ENCODE measurements around the gene BLID. TPM values are rescaled to one million over a fixed set of nuclear protein-coding genes. Genes with fewer than 3 reads are reported as not detected.

The BLID gene
- total and polyA plus RNA-seq, 2 of the 8 experiments (the other 6 are each of a cell fraction or from before 2014, with no cell fraction given): not detected

DNA sequence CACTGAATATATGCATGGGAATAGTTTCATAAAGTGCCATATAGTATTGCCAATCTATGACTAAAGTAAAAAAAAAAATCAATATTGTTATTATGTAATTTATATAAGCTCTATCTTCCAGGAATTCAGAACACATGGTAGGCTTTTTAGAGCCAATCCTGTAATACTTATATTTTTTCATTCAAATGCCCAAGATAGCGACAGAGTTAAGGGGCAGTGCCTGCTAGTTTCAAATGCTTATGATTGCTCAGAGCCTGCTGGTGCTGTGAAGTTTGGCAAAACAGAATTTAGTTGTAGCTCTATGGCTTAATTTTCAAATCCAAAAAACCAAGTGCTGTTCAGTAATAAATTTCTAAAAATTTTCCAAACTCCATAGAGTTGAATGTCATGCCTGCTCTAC is 39.0 kb upstream of the BLID start:
- H3K79me2 ChIP-seq (ENCODE audit: control insufficient read depth in 1 of 2, insufficient read depth in 2 of 2, low read length in 2 of 2): no peaks in the 10 kb centered on the region
- H3K79me1 ChIP-seq (ENCODE audit: low read depth, low read length): no peaks in the 10 kb centered on the region
- no peak for TF ChIP-seq ASH2L (IDR thresholded peaks at IDR 0.05; ENCODE audit: low read length)
- TF ChIP-seq CEBPB (IDR thresholded peaks at IDR 0.05; ENCODE audit: low read depth, low read length): no peak
- no peak for TF ChIP-seq NRF1 (IDR thresholded peaks at IDR 0.05; ENCODE audit: low read depth, low read length)
- TF ChIP-seq, protein P1, sequence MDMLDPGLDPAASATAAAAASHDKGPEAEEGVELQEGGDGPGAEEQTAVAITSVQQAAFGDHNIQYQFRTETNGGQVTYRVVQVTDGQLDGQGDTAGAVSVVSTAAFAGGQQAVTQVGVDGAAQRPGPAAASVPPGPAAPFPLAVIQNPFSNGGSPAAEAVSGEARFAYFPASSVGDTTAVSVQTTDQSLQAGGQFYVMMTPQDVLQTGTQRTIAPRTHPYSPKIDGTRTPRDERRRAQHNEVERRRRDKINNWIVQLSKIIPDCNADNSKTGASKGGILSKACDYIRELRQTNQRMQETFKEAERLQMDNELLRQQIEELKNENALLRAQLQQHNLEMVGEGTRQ (IDR thresholded peaks at IDR 0.05; ENCODE audit: low read length): no peak
- no peak for TF ChIP-seq RBBP5 (IDR thresholded peaks at IDR 0.05; ENCODE audit: borderline replicate concordance, low read depth, low read length)
- TF ChIP-seq GABPA (IDR thresholded peaks at IDR 0.05; ENCODE audit: borderline replicate concordance, insufficient read depth, low read length): no peak
- no peak for TF ChIP-seq EGR1 (IDR thresholded peaks at IDR 0.05; ENCODE audit: borderline replicate concordance, low read depth, low read length)
- TF ChIP-seq, protein P2, sequence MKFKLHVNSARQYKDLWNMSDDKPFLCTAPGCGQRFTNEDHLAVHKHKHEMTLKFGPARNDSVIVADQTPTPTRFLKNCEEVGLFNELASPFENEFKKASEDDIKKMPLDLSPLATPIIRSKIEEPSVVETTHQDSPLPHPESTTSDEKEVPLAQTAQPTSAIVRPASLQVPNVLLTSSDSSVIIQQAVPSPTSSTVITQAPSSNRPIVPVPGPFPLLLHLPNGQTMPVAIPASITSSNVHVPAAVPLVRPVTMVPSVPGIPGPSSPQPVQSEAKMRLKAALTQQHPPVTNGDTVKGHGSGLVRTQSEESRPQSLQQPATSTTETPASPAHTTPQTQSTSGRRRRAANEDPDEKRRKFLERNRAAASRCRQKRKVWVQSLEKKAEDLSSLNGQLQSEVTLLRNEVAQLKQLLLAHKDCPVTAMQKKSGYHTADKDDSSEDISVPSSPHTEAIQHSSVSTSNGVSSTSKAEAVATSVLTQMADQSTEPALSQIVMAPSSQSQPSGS (IDR thresholded peaks at IDR 0.05; ENCODE audit: low read length): no peak

More for the DNA sequence above, 39.0 kb upstream of the BLID start:
- Histone ChIP-seq H2BK20ac (ENCODE audit: low read length) (no peak overlapping the region), H3K4me1 (replicated peaks in 1 of 4; ENCODE audit: control insufficient read depth in 3 of 4, insufficient read depth in 4 of 4, low read length in 3 of 4) (peaks cover 0 to 7% (median 4%) of the 10 kb centered on the region in 4 experiments; a peak in 4 of 7 replicates), H3K4me2 (ENCODE audit: insufficient read depth in 1 of 2, low read depth in 2 of 2, low read length in 2 of 2) (no peak overlapping the region), H4K20me1 (replicated peaks in 1 of 2; ENCODE audit: control insufficient read depth in 1 of 2, insufficient read depth in 2 of 2, low read length in 2 of 2) (no peaks in the 10 kb centered on the region), H3K23me2 (ENCODE audit: low read depth, low read length) (no peaks in the 10 kb centered on the region), H3K4ac (replicated peaks; ENCODE audit: insufficient read length, low read depth, low read length) (no peak overlapping the region), H3K9me3 (ENCODE audit: insufficient read depth in 2 of 2, low read depth in 1 of 2, low read length in 1 of 2) (no peaks in the 10 kb centered on the region), H3K4me3 (ENCODE audit: extremely low read depth in 1 of 4, insufficient read depth in 2 of 4, low read depth in 3 of 4, low read length in 4 of 4) (no peak overlapping the region), H2BK5ac (ENCODE audit: low read depth, low read length) (no peak overlapping the region), H2AFZ (ENCODE audit: low read length) (no peak overlapping the region), H4K91ac (replicated peaks; ENCODE audit: insufficient read length, low read length) (no peak overlapping the region), H2BK12ac (ENCODE audit: low read depth, low read length) (no peak overlapping the region), H2BK120ac (replicated peaks; ENCODE audit: low read depth, low read length) (no peak overlapping the region), H3K27me3 (replicated peaks in 1 of 4; ENCODE audit: control insufficient read depth in 3 of 4, extremely low read depth in 1 of 4, insufficient read depth in 3 of 4, low read length in 3 of 4) (no peaks in the 10 kb centered on the region), H3K14ac (ENCODE audit: insufficient read length) (no peak overlapping the region), H2AK5ac (ENCODE audit: low read depth, low read length) (no peak overlapping the region), H2BK15ac (ENCODE audit: low read length) (no peak overlapping the region), H3K56ac (replicated peaks; ENCODE audit: insufficient read length, low read depth, low read length) (no peak overlapping the region), H3K18ac (ENCODE audit: extremely low read depth, low read length) (no peak overlapping the region), H4K5ac (ENCODE audit: insufficient read length, low read depth, low read length) (no peak overlapping the region), H3K36me3 (ENCODE audit: control insufficient read depth in 2 of 4, insufficient read depth in 4 of 4, low read length in 3 of 4) (no peaks in the 10 kb centered on the region), H3K9ac (replicated peaks in 1 of 4; ENCODE audit: extremely low read depth in 1 of 4, low read depth in 3 of 4, low read length in 3 of 4) (no peak overlapping the region), H3K27ac (ENCODE audit: low read depth, low read length) (no peak overlapping the region), H3K23ac (ENCODE audit: insufficient read length) (no peak overlapping the region), H4K8ac (ENCODE audit: extremely low read depth, insufficient read depth, low read length) (no peak overlapping the region)
- WGBS, 2 experiments (ENCODE audit: extremely low coverage in 1 of 2, insufficient coverage in 1 of 2, insufficient read length in 1 of 2, insufficient replicate concordance in 2 of 2, low coverage in 1 of 2, low lambda C conversion rate in 2 of 2, missing lambda C conversion rate in 1 of 2): 89% methylated on average over 1 of the region's 1 CpG; no CpG with 5 or more reads in 1 of the 2 experiments
- ChIA-PET POLR2A (ENCODE audit: partially characterized antibody) (no interaction called here), CTCF (ENCODE audit: partially characterized antibody) (interaction anchor here (0.6 to 1.8 kb wide), 5 partner anchors 10 to 1820 kb away, joined by 3 to 7 read pairs (median 4); no protein-coding TSS in a partner anchor)
- FAIRE-seq (no peak), DNase-seq (ENCODE audit: low read depth in 1 of 2, low spot score in 2 of 2) (no peak)
